DOHH2 (cell line): ENCODE data around the gene C11orf42.

Experiments used
- CTCF ChIP-seq: fragments of 200-600 bp; sonication (generic); IDR thresholded peaks from one replicate; pipeline ENCODE4 v1.5.1; 2014; ENCODE audit warnings: antibody characterized with exemption, mild to moderate bottlenecking, low read depth, low read length; ENCODE audit not compliant: poor library complexity, severe bottlenecking
- EZH2phosphoT487 ChIP-seq: fragments of 200-600 bp; sonication (generic); IDR thresholded peaks from 2 replicates; pipeline ENCODE4 v1.6.1; 2017; ENCODE audit warnings: borderline replicate concordance, mild to moderate bottlenecking, antibody characterized with exemption, low read length, moderate library complexity, mixed read lengths

- TF ChIP-seq CTCF (no peak), EZH2phosphoT487 (no peak)
These were observed 53.3 kb downstream of the C11orf42 start for GRCh38 chr11:6258571-6259081.
